Skeletal muscle cell (primary cell): Measurements from ENCODE around the gene TBXAS1.
A peak's percentile ranks its signal among the peaks of the same experiment; 100 is the strongest.
"Not testable (repeated sequence)": the region's sequence is repeated elsewhere in the genome, so short reads cannot be mapped to it uniquely, and the experiment has no call there.

ENCODE experiments used
- DNase-seq: peaks from one replicate; pipeline ENCODE4 v3.0.0-alpha.2; 2010; ENCODE audit warnings: low read depth
- H3K4me3 ChIP-seq: 2 replicates; pipeline ENCODE4 v1.5.1; 2011; ENCODE audit warnings: low read depth, mild to moderate bottlenecking, control low read depth, low read length, moderate library complexity

Gene TBXAS1

DNA sequence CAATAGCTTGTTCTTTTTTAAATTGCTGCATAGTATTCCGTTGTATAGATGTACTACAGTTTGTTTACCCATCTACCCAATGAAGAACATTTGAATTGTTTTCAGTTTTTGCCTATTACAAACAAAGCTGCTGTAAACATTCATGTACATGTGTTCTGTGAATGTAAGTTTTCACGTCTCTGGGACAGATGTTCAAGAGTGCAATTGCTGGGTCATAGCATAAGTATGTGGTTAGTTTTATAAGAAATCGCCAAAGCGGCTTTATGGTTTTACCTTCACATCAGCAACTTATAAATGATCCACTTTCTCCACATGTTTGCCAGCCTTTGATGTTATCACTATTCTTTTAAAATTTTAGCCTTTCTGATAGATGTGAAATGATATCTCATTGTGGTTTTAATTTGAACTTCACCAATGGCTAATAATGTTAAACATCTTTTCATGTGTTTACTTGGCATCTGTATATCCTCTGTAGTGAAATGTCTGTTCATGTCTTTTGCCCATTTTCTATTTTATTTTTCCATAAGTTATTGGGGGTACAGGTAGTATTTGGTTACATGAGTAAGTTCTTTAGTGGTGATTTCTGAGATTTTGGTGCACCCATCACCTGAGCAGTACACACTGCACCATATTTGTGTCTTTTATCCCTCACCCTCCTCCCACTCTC is 73.5 kb downstream of the TBXAS1 start:
- DNase-seq, result no peak
- no peak overlapping the region for H3K4me3 ChIP-seq

DNA sequence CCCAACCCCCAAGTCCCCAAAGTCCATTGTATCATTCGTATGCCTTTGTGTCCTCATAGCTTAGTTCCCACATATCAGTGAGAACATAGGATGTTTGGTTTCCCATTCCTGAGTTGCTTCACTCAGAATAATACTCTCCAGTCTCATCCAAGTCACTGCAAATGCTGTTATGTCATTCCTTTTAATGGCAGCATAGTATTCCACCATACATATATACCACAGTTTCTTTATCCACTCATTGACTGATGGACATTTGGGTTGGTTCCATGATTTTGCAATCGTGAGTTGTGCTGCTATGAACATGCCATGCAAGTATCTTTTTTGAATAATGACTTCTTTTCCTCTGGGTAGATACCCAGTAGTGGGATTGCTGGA is 74.0 kb downstream of the TBXAS1 start:
- not testable (repeated sequence) for H3K4me3 ChIP-seq, DNase-seq

DNA sequence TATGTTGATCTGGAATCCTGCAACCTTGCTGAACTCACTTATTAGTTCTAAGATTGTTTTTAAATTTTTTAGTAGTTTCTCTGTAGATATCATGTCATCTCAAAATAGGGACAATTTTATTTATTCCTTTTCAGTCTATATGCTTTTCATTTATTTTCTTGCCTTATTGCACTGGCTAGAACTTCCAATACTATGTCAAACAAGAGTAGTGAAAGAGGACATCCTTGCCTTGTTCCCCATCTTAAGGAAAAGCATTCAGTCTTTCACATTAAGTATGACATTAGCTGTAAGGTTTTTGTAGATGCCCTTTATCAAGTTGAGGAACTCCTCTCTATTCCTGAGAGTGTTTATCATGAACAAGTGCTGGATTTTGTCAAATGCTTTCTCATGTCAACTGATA is 77.8 kb downstream of the TBXAS1 start:
- no peak for DNase-seq
- H3K4me3 ChIP-seq, result no peak overlapping the region

DNA sequence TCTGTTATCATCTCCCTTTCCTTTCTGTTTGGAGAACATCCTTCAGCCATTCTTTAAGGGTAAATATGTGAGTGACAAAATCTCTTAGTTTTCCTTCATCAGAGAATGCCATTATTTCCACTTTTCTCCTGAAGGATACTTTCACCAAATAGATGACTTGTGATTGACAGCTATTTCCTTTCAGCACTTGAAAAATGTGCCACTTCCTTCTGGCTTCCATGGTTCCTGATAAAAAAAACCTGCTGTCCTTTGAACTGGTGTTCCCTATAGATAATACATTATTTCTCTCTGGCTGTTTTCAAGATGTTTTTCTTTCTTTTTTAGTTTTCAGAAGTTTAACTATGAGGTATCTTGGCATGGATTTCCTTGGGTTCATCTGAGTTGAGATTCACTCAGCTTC is 79.7 kb downstream of the TBXAS1 start:
- H3K4me3 ChIP-seq, result no peak overlapping the region
- DNase-seq, result no peak

DNA sequence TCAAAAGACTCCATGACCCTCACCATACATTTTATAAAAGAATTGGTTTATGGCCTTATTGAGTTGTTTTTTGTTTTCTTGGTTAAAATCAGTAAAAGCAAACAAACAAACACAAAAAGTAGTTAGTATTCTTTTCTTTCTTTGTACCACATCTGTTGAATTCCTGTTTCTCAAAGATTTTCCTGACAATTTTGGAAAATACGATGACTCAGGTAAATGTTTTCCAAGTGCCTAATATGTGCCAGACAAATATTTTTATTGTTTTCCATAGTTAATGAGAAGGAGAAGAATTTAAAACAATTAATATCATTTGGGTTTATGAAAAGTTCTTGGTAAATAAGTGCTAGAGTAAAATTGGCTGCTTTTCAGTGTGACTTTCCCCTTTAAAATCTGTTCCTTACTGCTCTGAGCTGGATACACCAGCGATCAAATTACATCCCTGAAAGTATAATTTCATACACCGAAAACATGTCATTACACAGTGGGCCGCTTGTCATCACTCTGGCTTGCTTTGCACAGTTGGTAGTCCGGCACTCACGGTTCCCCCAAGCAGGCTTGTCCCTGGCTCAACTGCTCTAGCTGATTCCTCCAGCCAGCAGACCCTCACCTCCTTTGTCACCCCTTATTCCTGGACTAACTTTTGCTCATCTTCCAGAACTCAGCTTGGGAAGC is 80.5 kb downstream of the TBXAS1 start:
- no peak overlapping the region for H3K4me3 ChIP-seq
- DNase-seq, result peak; percentile 64

DNA sequence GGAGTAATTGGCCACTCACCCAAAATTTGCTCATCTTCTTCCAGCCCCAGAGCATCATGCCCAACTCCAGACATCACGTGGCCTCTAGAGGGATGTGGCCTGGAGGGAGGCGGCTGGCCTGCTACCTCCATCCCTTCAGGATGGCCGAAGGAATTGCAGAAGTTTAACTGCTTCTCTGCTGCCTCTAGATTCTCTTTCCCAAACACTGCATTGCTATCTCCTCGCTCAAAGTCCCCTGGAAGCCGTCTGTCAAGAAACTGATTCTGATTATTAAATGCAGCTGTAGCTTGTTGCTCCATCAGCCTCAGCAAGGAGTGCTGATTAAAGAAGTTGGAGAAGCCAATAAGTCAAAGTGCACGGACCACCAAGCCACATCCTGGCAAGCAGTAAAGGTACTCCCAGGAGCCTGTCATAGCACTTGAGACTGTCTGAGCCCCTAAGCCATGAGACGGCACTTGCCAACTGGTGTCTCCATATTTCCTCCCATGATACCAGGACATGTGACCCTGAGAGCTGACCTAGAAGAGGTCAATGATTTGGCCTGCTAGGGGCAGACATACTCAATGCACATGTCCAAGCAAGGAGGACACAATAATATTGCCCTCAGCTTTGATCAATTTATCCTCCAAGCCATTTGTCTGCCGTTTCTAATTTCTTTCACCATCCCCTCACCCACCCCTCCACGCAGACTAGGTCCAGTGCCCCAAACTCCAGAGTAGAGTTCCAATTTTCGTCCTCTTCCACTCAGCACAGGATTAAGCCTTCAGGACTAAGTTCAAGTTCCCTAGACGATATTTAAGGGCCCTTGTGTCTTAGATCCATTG is 84.2 kb downstream of the TBXAS1 start:
- DNase-seq, result no peak
- H3K4me3 ChIP-seq, result no peak overlapping the region

DNA sequence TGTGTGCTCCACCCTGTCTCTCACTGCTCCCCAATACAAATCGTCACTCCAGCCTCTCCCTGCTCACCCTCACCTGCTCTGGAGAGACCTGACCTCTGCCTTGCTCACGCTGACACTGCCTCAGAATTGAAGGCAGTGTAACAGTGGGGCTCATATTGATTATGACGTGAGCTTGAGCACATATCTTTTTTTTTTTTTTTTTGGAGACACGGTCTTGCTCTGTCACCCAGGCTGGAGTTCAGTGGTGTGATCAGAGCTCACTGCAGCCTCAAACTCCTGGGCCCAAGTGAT is 84.7 kb downstream of the TBXAS1 start:
- H3K4me3 ChIP-seq, result no peak overlapping the region
- no peak for DNase-seq

DNA sequence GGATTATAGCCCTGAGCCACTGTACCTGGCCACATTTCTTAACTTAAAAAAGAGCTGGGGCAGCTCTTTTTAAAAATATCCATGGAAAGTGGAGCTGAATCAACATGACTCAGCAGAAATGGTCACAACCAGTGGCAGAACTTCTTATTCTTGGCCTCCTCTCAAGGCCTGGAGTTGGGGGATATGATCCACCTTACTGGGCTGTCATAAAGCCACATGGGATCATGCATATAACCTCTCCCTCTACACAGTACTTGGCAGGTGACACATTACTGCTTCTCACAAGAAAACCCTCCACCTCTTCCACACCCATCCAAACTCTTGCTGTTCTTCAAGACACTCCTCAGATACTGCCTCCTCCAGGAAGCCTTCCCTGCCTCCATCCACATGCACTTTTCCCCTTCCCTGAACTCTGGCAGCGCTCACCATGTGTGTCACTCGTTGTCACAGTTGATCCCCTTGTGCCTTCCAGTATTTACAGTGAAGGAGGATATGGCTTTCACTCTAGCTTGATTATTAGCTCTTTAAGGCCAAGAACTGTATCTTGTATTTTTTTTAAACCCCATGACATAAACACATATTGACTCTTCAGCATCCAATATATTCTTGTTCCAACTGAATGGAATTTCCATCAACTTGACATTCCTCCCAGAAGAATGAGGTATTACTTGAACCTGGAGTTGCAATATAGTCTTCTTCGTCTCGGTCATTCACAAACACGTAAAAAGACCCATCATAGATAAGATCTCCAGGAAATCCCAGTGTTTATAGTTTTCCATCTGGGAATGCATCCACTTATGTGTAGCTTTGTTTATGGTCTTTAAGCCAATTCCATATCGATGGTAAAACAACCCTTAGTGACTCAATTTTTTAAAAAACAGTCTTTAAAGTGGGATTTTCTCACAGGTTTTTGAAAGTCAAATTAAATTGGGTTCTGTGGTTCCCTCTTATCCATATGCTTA is 85.5 kb downstream of the TBXAS1 start:
- H3K4me3 ChIP-seq, result no peak overlapping the region
- peak; percentile 50 for DNase-seq

DNA sequence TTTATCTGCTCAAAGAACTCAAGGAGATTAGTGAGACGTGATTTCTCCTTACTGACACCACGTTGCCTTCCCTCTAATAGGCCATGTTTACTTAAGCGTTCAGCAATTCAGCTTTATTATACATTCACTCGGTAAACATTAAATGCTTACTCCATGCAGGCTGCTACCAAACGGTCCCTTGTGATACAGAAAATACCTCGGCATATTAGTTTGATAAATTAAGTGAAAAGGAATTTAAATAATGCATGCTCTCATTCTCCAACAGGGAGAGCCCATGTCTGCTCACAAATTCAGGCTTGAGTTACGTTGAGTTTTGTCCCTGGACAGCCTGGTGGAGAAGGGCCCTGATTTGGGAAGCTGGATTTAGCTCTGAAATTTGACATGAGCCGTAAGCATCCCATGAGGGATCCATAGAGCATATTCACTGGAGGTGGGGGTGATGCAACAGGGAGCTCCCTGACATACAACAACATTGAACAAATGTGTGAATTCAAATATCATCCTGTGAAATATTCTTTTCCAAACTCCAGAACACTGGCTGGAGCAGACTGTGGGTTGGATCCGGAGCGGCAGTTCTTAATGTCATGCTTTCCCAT is 86.3 kb downstream of the TBXAS1 start:
- H3K4me3 ChIP-seq, result no peak overlapping the region
- DNase-seq, result peak; percentile 67

DNA sequence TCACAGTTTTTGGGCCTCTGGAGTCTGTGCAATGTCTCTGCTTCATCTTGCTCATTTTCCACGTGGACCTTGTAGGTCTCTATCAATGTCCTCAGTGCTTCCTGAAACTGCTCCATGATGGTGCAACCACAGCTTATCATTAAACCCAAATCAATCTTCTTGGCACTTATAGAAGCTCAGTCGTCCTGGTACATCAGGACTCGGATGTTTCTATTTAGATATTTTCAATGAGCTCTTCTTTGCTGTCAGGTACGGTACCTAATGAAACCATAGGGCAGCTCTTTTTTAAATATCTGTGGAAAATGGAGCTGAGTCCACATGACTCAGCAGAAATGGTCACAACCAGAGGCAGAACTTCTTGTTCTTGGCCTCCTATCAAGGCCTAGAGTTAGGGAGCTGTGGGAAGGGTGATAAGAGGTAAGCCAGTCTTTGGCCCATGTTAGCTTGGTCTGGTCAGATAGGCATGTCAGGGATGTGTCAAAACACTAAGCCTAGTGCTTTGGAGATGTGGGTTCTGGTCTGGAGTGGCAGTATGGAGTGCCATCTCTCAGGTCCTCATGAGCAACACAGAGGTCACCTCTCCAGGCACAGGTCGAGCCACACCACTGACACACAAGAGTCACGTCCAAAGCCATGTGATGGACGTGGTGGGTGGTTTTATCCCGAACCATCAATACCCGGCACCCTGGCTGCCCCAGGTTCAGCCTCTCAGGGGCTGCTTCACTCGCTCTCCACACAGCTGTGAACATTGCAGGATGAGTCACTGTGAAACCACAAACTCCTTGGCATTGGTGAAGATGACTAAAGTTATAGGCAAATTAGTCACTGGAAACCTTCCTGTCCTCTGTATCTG is 87.0 kb downstream of the TBXAS1 start:
- DNase-seq, result peak; percentile 96
- no peak overlapping the region for H3K4me3 ChIP-seq

DNA sequence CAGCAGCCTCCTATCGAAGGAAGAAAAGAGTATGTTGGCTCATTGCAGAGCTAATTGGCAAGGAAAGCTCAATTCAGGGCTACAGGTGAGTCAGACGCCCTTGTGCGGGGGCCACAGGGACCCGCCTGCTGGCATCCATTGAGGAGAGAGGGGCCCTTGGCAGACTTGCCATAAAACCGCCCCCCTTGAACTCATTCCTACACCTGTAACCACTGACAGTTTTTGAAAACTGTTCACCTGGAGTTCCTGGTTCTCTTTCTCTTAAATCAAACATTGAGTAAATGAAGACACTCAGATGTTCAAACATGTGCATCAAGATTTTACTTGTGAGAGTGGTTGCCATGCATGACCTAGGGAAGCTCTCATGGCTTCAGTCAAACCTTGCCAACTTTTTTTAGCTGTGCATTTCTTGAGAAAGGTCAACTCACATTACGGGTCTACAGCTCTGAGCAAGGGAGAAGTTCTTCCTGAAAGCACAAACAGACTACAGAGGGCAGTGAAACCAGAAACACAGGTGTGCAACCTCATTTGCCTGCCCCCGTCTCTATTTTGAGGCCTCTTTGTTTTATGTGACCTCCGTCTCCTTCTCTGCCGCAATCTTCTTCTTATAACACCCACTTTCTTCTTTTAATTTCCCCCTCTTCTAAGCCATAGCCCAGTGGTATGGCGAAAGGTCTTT is 87.8 kb downstream of the TBXAS1 start:
- no peak for DNase-seq
- no peak overlapping the region for H3K4me3 ChIP-seq

DNA sequence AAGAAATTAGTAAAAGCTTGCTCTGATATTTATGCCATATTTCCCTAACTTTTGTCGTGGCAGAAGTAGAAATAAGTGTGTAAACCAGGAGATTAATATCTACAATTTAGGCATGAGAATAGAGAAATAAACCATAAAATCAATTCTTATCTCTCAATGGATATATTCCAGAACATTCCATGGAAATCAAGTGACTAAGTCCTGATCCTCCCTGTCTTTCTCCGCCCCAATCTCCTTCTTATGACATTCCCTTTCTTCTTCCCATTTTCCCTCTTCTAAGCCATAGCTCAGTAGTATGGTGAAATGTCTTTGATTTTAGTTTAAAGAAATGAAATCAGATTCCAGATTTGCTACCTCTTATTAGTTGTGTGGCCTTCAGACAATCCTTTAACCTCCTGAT is 88.8 kb downstream of the TBXAS1 start:
- DNase-seq, result no peak

DNA sequence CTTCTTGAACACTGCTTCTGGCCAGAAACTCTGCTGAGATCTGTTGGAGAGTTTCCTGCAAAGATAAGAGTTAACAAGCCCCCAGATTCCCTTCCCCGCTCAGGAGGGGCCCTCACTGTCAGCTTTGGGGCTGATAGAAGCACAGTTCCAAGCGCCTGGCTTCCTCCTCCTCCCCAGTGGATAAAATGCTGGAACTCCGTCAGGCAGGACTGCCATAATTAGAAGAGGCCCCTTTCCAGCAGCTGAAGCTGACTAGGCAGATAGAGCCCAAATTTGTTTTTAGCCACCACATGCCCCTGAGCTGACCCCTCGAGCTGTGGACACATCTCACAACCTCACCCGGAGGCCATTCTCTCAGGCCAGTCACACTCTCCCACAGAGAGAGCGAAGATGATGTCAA is 89.4 kb downstream of the TBXAS1 start:
- no peak overlapping the region for H3K4me3 ChIP-seq
- DNase-seq, result no peak

More for the DNA sequence above, 88.8 kb downstream of the TBXAS1 start:
- no peak overlapping the region for H3K4me3 ChIP-seq

DNA sequence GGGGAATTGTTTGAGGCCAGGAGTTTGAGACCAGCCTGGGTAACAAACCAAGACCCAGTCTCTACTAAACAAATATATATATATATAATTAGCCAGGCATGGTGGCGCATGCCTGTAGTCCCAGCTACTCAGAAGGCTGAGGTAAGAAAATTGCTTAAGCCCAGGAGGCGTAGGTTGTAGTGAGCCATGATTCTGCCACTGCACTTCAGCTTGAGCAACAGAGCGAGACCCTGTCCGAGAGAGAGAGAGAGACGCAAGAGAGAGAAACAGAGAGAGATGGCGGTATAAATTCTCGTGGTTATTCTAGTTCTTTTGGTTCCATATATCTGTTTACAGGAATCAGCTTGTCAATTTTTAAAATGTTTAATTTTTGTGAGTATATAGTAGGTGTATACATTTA is 94.0 kb downstream of the TBXAS1 start:
- no peak for DNase-seq
- H3K4me3 ChIP-seq, result no peak overlapping the region

DNA sequence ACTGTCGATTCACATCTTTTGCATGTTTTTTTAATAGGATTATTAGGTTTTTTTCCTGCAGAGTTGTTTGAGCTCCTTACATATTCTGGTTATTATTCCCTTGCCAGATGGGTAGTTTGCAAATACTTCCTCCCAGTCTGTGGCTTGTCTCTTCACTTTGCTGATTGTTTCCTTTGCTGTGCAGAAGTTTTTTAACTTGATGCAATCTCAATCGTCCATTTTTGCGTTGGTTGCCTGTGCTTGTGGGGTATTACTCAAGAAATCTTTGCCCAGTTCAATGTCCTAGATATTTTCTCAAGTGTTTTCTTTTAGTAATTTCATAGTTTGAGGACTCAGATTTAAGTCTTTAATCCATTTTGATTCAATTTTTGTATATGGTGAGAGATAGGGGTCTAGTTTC is 95.4 kb downstream of the TBXAS1 start:
- no peak for DNase-seq
- no peak overlapping the region for H3K4me3 ChIP-seq

DNA sequence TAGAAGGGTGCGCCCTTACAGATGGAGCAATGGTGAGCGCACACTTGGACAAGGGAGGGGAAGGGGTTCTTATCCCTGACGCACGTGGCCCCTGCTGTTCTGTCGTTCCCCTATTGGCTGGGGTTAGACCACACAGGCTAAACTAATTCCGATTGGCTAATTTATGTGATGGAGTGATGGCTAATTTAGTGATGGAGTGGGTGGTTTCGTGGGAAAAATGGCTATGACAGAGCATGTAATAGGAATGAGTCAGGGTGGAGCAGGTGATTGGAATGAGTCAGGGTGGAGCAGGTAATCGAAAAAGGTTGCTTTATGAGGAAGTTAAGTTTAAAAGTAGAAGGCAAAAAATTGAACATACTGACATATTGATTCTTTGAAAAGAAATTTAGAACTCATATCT is 100.2 kb downstream of the TBXAS1 start:
- not testable (repeated sequence) for DNase-seq, H3K4me3 ChIP-seq

DNA sequence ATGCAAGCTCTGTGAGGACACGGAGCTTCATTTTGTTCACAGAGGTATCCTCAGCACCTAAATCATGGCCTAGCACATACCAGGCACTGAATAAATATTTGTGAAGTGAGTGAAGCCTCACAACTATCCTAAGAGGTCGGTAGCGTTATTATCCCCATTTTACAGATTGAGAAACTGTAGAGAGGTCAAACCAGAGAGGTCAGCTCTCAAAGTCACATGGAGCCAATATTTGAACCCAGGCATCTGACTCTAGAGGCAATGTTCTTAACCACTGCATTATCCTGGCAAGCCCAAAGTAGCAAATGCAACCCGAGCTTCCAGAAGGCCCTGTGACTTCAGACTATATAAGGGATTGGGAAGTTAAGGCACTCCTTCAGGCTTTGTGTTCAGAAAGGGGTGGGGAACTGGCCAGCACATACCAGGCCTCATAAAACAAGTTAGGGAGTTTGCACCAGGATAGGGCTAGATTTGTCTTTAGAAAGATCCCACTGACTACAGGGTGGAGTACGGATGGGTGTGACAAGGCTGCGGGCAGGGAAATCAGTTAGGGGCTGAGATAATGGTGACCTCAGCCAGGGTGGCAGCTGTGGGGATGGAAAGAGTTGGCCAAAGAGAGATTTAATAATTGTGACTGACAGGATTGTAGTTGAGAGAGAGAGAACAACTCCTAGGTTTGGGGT is 101.4 kb downstream of the TBXAS1 start:
- no peak for DNase-seq
- H3K4me3 ChIP-seq, result no peak overlapping the region
